RWPE2 (cell line): Measurements from ENCODE around the gene VAV3.

Source experiments
- ATAC-seq: fragments of 200-7000 bp; cut with Tn5 transposase; 3 replicates; pipeline ENCODE4 v1.9.1; 2021; ENCODE audit warnings: low read depth
- DNase-seq: peaks from one replicate; pipeline ENCODE4 v3.0.0-alpha.2; 2020; ENCODE audit warnings: low spot score
- H3K27ac ChIP-seq: fragments of 450-650 bp; 2 replicates; pipeline ENCODE4 v1.5.1; 2017; ENCODE audit warnings: mild to moderate bottlenecking; ENCODE audit not compliant: poor library complexity, severe bottlenecking
- H3K27me3 ChIP-seq: fragments of 250-450 bp; sonication (Bioruptor Pico); 2 replicates; pipeline ENCODE4 v1.5.1; 2021; ENCODE audit warnings: mild to moderate bottlenecking, moderate library complexity; ENCODE audit not compliant: insufficient read depth, poor library complexity, severe bottlenecking
- H3K36me3 ChIP-seq: fragments of 250-450 bp; sonication (Bioruptor Pico); 2 replicates; pipeline ENCODE4 v1.5.1; 2020; ENCODE audit warnings: low read depth, mild to moderate bottlenecking, moderate library complexity
- H3K4me1 ChIP-seq: fragments of 250-450 bp; sonication (Bioruptor Pico); 2 replicates; pipeline ENCODE4 v1.5.1; 2021; ENCODE audit warnings: mild to moderate bottlenecking, moderate library complexity; ENCODE audit not compliant: insufficient read depth, poor library complexity, severe bottlenecking
- H3K4me3 ChIP-seq: fragments of 250-450 bp; sonication (Bioruptor Pico); 2 replicates; pipeline ENCODE4 v1.5.1; 2021; ENCODE audit warnings: mild to moderate bottlenecking, moderate library complexity; ENCODE audit not compliant: severe bottlenecking
- H3K9me3 ChIP-seq: fragments of 250-450 bp; sonication (Bioruptor Pico); 2 replicates; pipeline ENCODE4 v1.5.1; 2021; ENCODE audit warnings: mild to moderate bottlenecking, moderate library complexity; ENCODE audit not compliant: severe bottlenecking
- CTCF ChIP-seq: fragments of 450-650 bp; IDR thresholded peaks from one replicate; pipeline ENCODE4 v1.5.1; 2017; ENCODE audit warnings: mild to moderate bottlenecking, moderate library complexity; ENCODE audit not compliant: poor library complexity, severe bottlenecking

The VAV3 gene

GRCh38 chr1:107600607-107601160 lies 364.3 kb downstream of the VAV3 start:
- Histone ChIP-seq H3K27ac (no peak overlapping the region), H3K27me3 (no peaks in the 10 kb centered on the region), H3K36me3 (no peaks in the 10 kb centered on the region), H3K9me3 (no peaks in the 10 kb centered on the region), H3K4me1 (no peaks in the 10 kb centered on the region), H3K4me3 (no peak overlapping the region)
- DNase-seq (no peak), ATAC-seq (no peak)
- TF ChIP-seq CTCF, result no peak

- H3K27ac ChIP-seq, result no peak overlapping the region
- H3K36me3 ChIP-seq, result no peaks in the 10 kb centered on the region
- peaks cover 2% of the 10 kb centered on the region for H3K4me1 ChIP-seq
- H3K27me3 ChIP-seq, result no peaks in the 10 kb centered on the region
- ATAC-seq (no peak), DNase-seq (no peak)
- no peaks in the 10 kb centered on the region for H3K9me3 ChIP-seq
- H3K4me3 ChIP-seq, result no peak overlapping the region
- TF ChIP-seq CTCF, result no peak
Measured at GRCh38 chr1:107599220-107599619, 365.8 kb downstream of the VAV3 start.

- DNase-seq, result no peak
- Histone ChIP-seq H3K9me3 (no peaks in the 10 kb centered on the region), H3K4me1 (peaks cover 22% of the 10 kb centered on the region), H3K4me3 (no peak overlapping the region), H3K36me3 (no peaks in the 10 kb centered on the region), H3K27me3 (no peaks in the 10 kb centered on the region), H3K27ac (no peak overlapping the region)
- TF ChIP-seq CTCF, result no peak
- ATAC-seq, result no peak
Measured at GRCh38 chr1:107597290-107597689, 367.7 kb downstream of the VAV3 start.

- Histone ChIP-seq H3K4me3 (no peak overlapping the region), H3K36me3 (no peaks in the 10 kb centered on the region), H3K27me3 (no peaks in the 10 kb centered on the region), H3K27ac (peak overlapping the region; percentile 72), H3K9me3 (no peaks in the 10 kb centered on the region), H3K4me1 (peaks cover 23% of the 10 kb centered on the region)
- ATAC-seq, result no peak
- no peak for TF ChIP-seq CTCF
- DNase-seq, result no peak
Measured at GRCh38 chr1:107594536-107594935, 370.4 kb downstream of the VAV3 start.

- no peaks in the 10 kb centered on the region for H3K36me3 ChIP-seq
- peak overlapping the region; percentile 72 for H3K27ac ChIP-seq
- no peak for TF ChIP-seq CTCF
- H3K4me1 ChIP-seq, result peaks cover 23% of the 10 kb centered on the region
- DNase-seq (no peak), ATAC-seq (peak; percentile 82)
- H3K27me3 ChIP-seq, result no peaks in the 10 kb centered on the region
- H3K4me3 ChIP-seq, result no peak overlapping the region
- no peaks in the 10 kb centered on the region for H3K9me3 ChIP-seq
Measured at GRCh38 chr1:107593501-107594209, 371.3 kb downstream of the VAV3 start.
